DND-41 (cell line): ENCODE measurements around the gene PAIP2.

Experiments
- ATAC-seq: fragments of 200-7000 bp; cut with Tn5 transposase; 3 replicates; pipeline ENCODE4 v1.9.1; 2021; ENCODE audit warnings: low read depth; ENCODE audit not compliant: insufficient read depth
- DNase-seq: peaks from one replicate; pipeline ENCODE4 v3.0.0-alpha.2; 2020
- H2AFZ ChIP-seq: 2 replicates; pipeline ENCODE4 v1.6.0; 2012; ENCODE audit warnings: low read depth, low read length
- H3K27ac ChIP-seq: 2 replicates; pipeline ENCODE4 v1.5.1; 2012; ENCODE audit warnings: low read length, inconsistent platforms
- H3K27me3 ChIP-seq: fragments of 200-600 bp; sonication (generic); 2 replicates; pipeline ENCODE4 v1.6.0; 2012; ENCODE audit warnings: low read length, mild to moderate bottlenecking, inconsistent platforms; ENCODE audit not compliant: insufficient read depth, poor library complexity
- H3K36me3 ChIP-seq: 2 replicates; pipeline ENCODE4 v1.5.1; 2012; ENCODE audit warnings: low read length, inconsistent platforms; ENCODE audit not compliant: insufficient read depth
- H3K4me1 ChIP-seq: 2 replicates; pipeline ENCODE4 v1.5.1; 2012; ENCODE audit warnings: mild to moderate bottlenecking, low read length; ENCODE audit not compliant: insufficient read depth
- H3K4me2 ChIP-seq: 2 replicates; pipeline ENCODE4 v1.6.0; 2012; ENCODE audit warnings: mild to moderate bottlenecking, moderate library complexity, low read length, inconsistent platforms; ENCODE audit not compliant: insufficient read depth
- H3K4me3 ChIP-seq, 2 experiments: fragments of 200-600 bp in 1 of 2; shearing (Covaris generic) in 1 of 2; 2 replicates each; pipeline ENCODE4 v1.5.1; 2012 to 2016; ENCODE audit warnings: inconsistent platforms in 2 of 2, low read length in 2 of 2, mild to moderate bottlenecking in 2 of 2, low read depth in 1 of 2, moderate library complexity in 1 of 2
- H3K79me2 ChIP-seq: 2 replicates; pipeline ENCODE4 v1.6.0; 2012; ENCODE audit warnings: low read length, inconsistent platforms; ENCODE audit not compliant: insufficient read depth
- H3K9ac ChIP-seq: 2 replicates; pipeline ENCODE4 v1.6.0; 2012; ENCODE audit warnings: low read depth, mild to moderate bottlenecking, inconsistent platforms, low read length, moderate library complexity
- H3K9me3 ChIP-seq: 2 replicates; pipeline ENCODE4 v1.5.1; 2012; ENCODE audit warnings: low read length, moderate library complexity, mild to moderate bottlenecking, inconsistent platforms; ENCODE audit not compliant: insufficient read depth, severe bottlenecking
- H4K20me1 ChIP-seq: 2 replicates; pipeline ENCODE4 v1.6.0; 2012; ENCODE audit warnings: low read length; ENCODE audit not compliant: insufficient read depth
- EZH2 ChIP-seq: IDR thresholded peaks from 3 replicates; pipeline ENCODE4 v1.6.1; 2012; ENCODE audit warnings: borderline replicate concordance, low read depth, mild to moderate bottlenecking, moderate library complexity, low read length, inconsistent platforms; ENCODE audit not compliant: severe bottlenecking
- TF ChIP-seq, protein P1 (sequence below): IDR thresholded peaks from 2 replicates; pipeline ENCODE4 v1.5.1; 2012; ENCODE audit warnings: borderline replicate concordance, low read length, moderate library complexity, mild to moderate bottlenecking; ENCODE audit not compliant: poor library complexity, severe bottlenecking; ENCODE audit errors: extremely low read depth

PAIP2 gene

DNA sequence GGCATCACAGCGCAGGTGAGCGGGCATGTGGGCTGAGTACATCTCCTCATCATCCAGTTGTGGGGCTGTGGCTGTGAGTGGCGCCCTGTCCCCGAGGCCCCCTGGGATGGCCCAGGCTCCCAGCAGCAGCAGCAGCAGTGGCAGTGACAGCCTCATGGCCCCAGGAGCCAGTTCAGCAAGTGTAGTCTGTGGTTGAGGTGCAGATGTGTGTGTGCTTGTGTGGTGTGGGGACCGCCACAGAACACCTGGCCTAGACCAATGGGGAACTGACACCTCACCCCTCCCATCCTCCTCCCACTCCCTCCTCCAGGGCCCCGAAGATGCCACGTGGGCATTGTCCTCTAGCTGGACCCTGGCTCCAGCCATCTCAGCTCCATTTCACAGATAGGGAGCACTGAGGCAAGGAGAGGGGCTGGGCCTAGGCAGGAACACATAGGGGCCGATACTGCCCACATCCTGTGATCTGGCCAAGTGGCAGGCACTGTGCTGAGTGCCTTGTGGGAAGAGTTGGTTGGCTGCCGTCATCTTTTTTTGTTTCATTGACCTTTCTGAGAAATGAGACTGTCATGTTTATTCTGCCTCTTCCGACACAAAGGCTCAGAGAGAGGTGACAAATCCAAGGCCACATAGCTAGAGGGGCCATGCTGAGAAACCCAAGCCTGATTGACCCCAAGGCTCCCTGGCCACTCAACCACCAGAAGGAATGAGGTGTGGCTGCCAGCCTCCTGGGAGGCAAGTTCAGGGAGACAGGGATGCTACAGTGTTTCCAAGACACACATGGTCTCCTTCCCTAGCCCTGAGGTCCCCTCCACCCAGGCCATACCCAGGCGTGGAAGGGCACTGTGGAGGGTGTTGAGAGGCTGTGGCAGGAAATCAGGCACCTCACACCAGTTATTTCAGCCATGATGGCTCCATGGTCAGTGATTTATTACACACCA lies 48.3 kb downstream of the PAIP2 start, which contains the start of gene MZB1:
TSS of gene MZB1 (minus strand) at position 213 of the 938 bp plus-strand sequence. CDS start at position 156, 57 bp downstream.
- no peak for TF ChIP-seq EZH2
- TF ChIP-seq, protein P1, sequence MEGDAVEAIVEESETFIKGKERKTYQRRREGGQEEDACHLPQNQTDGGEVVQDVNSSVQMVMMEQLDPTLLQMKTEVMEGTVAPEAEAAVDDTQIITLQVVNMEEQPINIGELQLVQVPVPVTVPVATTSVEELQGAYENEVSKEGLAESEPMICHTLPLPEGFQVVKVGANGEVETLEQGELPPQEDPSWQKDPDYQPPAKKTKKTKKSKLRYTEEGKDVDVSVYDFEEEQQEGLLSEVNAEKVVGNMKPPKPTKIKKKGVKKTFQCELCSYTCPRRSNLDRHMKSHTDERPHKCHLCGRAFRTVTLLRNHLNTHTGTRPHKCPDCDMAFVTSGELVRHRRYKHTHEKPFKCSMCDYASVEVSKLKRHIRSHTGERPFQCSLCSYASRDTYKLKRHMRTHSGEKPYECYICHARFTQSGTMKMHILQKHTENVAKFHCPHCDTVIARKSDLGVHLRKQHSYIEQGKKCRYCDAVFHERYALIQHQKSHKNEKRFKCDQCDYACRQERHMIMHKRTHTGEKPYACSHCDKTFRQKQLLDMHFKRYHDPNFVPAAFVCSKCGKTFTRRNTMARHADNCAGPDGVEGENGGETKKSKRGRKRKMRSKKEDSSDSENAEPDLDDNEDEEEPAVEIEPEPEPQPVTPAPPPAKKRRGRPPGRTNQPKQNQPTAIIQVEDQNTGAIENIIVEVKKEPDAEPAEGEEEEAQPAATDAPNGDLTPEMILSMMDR = peak; percentile 22
- H3K79me2 ChIP-seq = peaks cover 88% of the 10 kb centered on the region
- peaks cover 33% of the 10 kb centered on the region for H4K20me1 ChIP-seq
- no peaks in the 10 kb centered on the region for H3K9me3 ChIP-seq
- peak within 1 kb of the TSS; percentile 99 for H3K27ac ChIP-seq
- peak within 1 kb of the TSS; percentile 49 to 65 for H3K4me3 ChIP-seq
- H3K4me2 ChIP-seq = peak within 1 kb of the TSS; percentile 96
- peak; percentile 96 for DNase-seq
- ATAC-seq = peak; percentile 59
- H3K36me3 ChIP-seq = peaks cover 49% of the 10 kb centered on the region
- H2AFZ ChIP-seq = no peak within 1 kb of the TSS
- H3K4me1 ChIP-seq = peaks cover 86% of the 10 kb centered on the region
- no peaks in the 10 kb centered on the region for H3K27me3 ChIP-seq
- peak within 1 kb of the TSS; percentile 87 for H3K9ac ChIP-seq

DNA sequence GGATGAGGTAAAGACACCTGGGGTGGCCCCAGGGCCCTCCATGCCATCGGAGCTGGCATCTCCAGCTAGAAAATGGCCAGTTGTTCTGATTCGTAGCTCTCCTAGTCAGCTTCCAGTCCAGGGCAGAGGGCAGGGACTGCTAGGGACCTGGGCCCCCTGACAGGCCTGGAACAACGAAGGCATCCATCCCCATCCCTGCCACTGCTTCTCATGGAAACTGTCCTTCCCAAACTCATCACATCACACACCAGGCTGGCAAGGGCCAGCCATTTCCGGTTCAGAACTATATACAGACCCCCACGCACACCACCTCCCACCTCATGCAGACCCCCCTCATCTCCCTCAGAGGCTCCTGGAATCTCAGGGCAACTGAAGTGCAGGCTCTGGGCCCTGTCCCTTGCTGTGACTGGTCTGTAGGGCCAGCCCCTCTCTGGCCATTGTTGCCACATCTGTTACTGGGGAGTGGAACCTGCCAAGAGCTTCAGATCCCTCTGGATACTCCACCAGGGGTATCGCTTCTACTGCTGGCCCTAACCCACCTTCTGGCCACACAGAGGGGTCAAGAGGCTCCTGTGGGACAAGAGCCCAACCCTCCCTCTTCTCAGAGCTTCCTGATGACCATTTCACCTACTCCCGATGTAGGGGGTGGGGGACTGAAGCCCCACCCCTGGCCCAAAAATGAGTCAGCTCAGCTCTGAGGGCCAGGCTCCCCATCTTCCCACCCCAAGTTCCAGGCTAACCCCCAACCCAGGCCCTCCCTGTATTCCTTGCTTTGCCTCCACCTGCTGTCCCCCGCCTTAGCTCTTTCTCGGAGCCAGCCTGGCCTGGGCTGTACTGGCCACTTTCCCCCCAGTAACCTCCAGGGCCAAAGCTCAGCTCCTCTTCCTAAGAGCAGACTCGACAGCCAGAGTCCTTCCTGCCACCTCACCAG lies 49.2 kb downstream of the PAIP2 start:
- H3K4me1 ChIP-seq = peaks cover 78% of the 10 kb centered on the region
- DNase-seq = no peak
- peak overlapping the region; percentile 87 for H3K9ac ChIP-seq
- peaks cover 95% of the 10 kb centered on the region for H3K79me2 ChIP-seq
- peaks cover 57% of the 10 kb centered on the region for H3K36me3 ChIP-seq
- TF ChIP-seq, protein P1 = no peak
- TF ChIP-seq EZH2 = no peak
- H4K20me1 ChIP-seq = peaks cover 42% of the 10 kb centered on the region
- H3K27me3 ChIP-seq = no peaks in the 10 kb centered on the region
- peak overlapping the region; percentile 96 for H3K4me2 ChIP-seq
- peak overlapping the region; percentile 99 for H3K27ac ChIP-seq
- H3K4me3 ChIP-seq = peak overlapping the region; percentile 65 to 75
- peak overlapping the region; percentile 70 for H2AFZ ChIP-seq
- H3K9me3 ChIP-seq = no peaks in the 10 kb centered on the region
- no peak for ATAC-seq

DNA sequence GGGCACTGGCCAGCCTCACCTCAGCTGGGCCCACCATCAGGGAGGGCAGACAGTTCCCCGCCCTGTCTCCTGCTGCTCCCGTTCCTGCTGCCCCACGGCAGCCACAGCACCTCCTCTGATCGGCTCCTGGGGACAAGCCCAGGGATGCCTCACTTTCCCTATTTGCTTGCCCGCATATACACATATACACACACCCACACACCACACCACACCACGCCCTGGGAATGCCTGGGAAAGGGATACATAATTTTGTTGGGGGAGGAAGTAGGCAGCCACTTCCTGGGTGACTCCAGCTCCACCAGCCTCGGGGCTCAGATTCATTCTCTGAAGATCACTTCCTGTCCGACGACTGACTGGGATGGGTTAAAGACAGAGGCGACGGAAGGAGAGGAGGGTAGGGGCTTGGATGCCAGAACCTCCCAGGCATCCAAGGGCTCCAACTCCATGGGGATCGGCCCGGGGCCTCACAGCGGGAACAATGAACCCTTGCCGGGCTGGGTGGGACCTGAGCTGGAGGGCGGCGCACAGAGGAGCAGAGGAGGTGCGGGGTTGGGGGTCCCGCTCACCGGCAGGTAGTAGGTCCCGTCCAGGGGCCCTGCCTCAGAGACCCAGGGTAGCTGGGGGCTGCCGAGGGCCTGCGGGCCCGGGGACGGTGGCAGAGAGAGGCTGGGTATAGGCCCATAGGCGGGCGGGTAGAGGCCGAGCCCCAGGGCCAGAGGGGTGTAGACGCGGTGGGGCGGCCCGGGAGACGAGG lies 50.1 kb downstream of the PAIP2 start:
- peaks cover 57% of the 10 kb centered on the region for H3K36me3 ChIP-seq
- peak overlapping the region; percentile 65 to 75 for H3K4me3 ChIP-seq
- peak overlapping the region; percentile 87 for H3K9ac ChIP-seq
- peaks cover 92% of the 10 kb centered on the region for H3K79me2 ChIP-seq
- no peaks in the 10 kb centered on the region for H3K27me3 ChIP-seq
- H3K4me2 ChIP-seq = peak overlapping the region; percentile 96
- DNase-seq (peak; percentile 80), ATAC-seq (peak; percentile 12)
- H2AFZ ChIP-seq = peak overlapping the region; percentile 70
- peaks cover 72% of the 10 kb centered on the region for H3K4me1 ChIP-seq
- H3K27ac ChIP-seq = peak overlapping the region; percentile 99
- no peak for TF ChIP-seq EZH2
- TF ChIP-seq, protein P1 = no peak
- H3K9me3 ChIP-seq = no peaks in the 10 kb centered on the region
- peaks cover 44% of the 10 kb centered on the region for H4K20me1 ChIP-seq
